Neural crest cell (in vitro differentiated cells): ENCODE measurements around the gene OR5AN1. TPM values are rescaled to one million over a fixed set of nuclear protein-coding genes. Genes with fewer than 3 reads are reported as not detected.

Experiments used
- DNase-seq: peaks from one replicate; pipeline ENCODE4 v3.0.0; 2021; ENCODE audit warnings: low read depth, mixed read lengths, low spot score
- H3K27ac Mint-ChIP-seq: one replicate; pipeline ENCODE4 v1.8.0; 2021; ENCODE audit warnings: mild to moderate bottlenecking, mixed read lengths; ENCODE audit not compliant: unreplicated experiment
- H3K27me3 Mint-ChIP-seq: 2 replicates; pipeline ENCODE4 v1.8.0; 2021; ENCODE audit warnings: low read depth, mild to moderate bottlenecking, mixed read lengths
- H3K36me3 Mint-ChIP-seq: 2 replicates; pipeline ENCODE4 v1.8.0; 2021; ENCODE audit warnings: low read depth, mild to moderate bottlenecking, mixed read lengths
- H3K4me1 Mint-ChIP-seq: 2 replicates; pipeline ENCODE4 v1.8.0; 2021; ENCODE audit warnings: mixed read lengths
- H3K4me3 Mint-ChIP-seq: one replicate; pipeline ENCODE4 v1.8.0; 2021; ENCODE audit warnings: mild to moderate bottlenecking, mixed read lengths
- H3K9me3 Mint-ChIP-seq: 2 replicates; pipeline ENCODE4 v1.8.0; 2021; ENCODE audit warnings: mixed read lengths
- CTCF ChIP-seq: fragments of 200-600 bp; sonication (generic); conservative IDR thresholded peaks from 2 replicates; pipeline ENCODE4 v1.5.0; 2021; ENCODE audit warnings: antibody characterized with exemption, mild to moderate bottlenecking
- total RNA-seq: library from RNA; stranded (reverse); gene quantifications from 2 replicates; pipeline ENCODE4 v1.2.1, GENCODE V29; 2021

Gene OR5AN1
- total RNA-seq, 1 donor from 2014 or later = not detected

- Mint-ChIP-seq H3K4me3 (no peak overlapping the region), H3K27me3 (peaks cover 17% of the 10 kb centered on the region), H3K36me3 (no peaks in the 10 kb centered on the region), H3K27ac (no peak overlapping the region), H3K4me1 (no peaks in the 10 kb centered on the region), H3K9me3 (peaks cover 8% of the 10 kb centered on the region)
- no peak for DNase-seq
- no peak for TF ChIP-seq CTCF
Observed at GRCh38 chr11:59380263-59381059, 21.8 kb downstream of the OR5AN1 start.

DNA sequence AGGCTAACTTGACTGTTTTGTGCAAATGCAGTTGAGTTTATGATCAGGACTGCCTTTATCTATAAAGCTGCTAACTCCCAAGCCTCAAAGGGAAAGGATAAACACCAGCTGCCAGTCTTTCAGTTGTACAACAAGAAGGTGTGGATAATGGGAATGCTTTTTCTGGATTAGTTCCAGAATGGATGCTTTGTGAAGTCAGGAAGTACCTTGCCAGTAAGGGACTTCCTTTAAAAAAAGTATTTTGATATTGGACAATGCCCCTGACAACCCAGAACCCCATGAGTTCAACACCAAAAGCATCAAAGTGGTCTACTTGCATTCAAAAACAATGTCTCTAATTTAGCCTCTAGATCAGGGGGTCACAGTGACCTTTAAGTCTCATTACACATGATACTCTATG, 35.5 kb downstream of the OR5AN1 start:
- no peak overlapping the region for H3K4me3 Mint-ChIP-seq
- peaks cover 5% of the 10 kb centered on the region for H3K9me3 Mint-ChIP-seq
- no peak overlapping the region for H3K27ac Mint-ChIP-seq
- peaks cover 7% of the 10 kb centered on the region for H3K4me1 Mint-ChIP-seq
- no peaks in the 10 kb centered on the region for H3K27me3 Mint-ChIP-seq
- no peak for TF ChIP-seq CTCF
- no peak for DNase-seq
- peaks cover 1% of the 10 kb centered on the region for H3K36me3 Mint-ChIP-seq

DNA sequence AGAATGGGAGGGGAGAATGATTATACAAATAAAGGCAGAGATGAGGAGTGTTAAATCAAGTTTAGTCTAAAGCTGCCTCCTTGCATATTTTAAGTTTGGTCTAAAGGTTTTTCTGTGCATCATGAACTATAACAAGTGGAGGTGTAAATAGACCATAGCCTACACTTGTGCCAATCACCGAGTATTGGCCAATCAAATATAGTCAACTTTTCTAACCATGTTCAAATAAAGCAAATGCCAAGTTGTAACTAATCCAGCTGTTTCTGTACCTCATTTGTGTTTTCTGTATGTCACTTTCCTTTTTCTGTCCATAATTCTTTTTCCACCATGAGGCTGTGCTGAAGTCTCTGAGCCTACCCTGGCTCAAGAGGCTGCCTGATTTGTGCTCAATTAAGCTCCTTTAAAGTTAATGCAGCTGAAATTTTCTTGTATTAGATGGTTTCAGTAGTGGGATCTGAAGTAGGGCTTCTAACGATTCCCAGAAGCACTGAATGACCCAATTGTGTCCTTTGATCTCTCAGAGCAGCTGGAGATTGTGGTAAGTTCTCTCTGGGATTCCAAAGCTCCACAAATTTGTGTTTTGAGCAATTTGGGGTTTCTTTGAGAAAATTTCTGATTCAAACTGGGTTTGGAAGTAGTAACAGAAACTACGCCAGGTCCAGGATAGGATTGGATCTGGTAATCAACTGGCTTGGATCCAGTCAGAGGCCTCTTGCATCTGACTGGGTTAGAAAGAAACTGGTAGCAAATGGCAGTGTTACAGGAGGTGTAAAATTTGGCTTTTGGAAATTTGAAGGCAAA, 42.0 kb downstream of the OR5AN1 start:
- no peak overlapping the region for H3K27ac Mint-ChIP-seq
- DNase-seq = no peak
- H3K36me3 Mint-ChIP-seq = no peaks in the 10 kb centered on the region
- H3K9me3 Mint-ChIP-seq = peaks cover 9% of the 10 kb centered on the region
- no peaks in the 10 kb centered on the region for H3K27me3 Mint-ChIP-seq
- H3K4me3 Mint-ChIP-seq = no peak overlapping the region
- H3K4me1 Mint-ChIP-seq = peaks cover 3% of the 10 kb centered on the region
- TF ChIP-seq CTCF = no peak

DNA sequence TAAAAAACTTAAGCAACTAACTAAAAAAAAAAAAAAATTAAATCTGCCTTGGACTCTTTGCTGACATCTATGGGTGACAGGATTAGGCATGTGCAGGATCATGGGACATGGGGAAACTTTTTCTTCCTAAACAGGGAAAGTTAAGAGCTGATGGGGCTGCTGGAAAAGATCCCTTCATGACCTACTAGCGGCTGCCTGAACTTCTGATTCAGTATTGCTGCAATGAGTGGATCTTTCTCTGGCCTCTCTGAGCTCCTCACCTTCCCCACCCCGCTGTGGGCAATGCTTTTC, 42.5 kb downstream of the OR5AN1 start:
- peaks cover 9% of the 10 kb centered on the region for H3K9me3 Mint-ChIP-seq
- no peaks in the 10 kb centered on the region for H3K4me1 Mint-ChIP-seq
- H3K27ac Mint-ChIP-seq = peak overlapping the region; percentile 57
- no peak for DNase-seq
- TF ChIP-seq CTCF = no peak
- H3K4me3 Mint-ChIP-seq = no peak overlapping the region
- H3K27me3 Mint-ChIP-seq = no peaks in the 10 kb centered on the region
- no peaks in the 10 kb centered on the region for H3K36me3 Mint-ChIP-seq

DNA sequence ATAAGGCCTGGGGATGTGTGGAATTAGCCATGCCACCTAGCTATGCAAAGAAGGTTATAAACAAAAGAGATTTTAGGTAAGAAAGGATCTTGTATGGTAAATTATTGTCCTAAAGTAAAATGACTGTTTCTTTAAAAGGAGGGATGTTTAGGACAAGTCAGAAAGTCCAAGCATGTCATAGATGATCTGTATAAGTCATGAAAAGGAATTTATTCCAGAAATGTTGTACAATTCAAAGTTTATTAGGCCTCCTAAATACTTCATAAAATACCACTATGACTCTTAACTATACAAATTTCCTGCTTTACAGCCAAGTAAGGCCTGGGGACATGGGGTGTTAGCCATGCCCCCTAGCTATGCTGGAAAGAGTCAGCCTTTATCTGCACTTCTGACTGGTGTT, 44.9 kb downstream of the OR5AN1 start:
- H3K27me3 Mint-ChIP-seq = no peaks in the 10 kb centered on the region
- no peaks in the 10 kb centered on the region for H3K4me1 Mint-ChIP-seq
- H3K36me3 Mint-ChIP-seq = no peaks in the 10 kb centered on the region
- peaks cover 14% of the 10 kb centered on the region for H3K9me3 Mint-ChIP-seq
- H3K4me3 Mint-ChIP-seq = no peak overlapping the region
- no peak for DNase-seq
- TF ChIP-seq CTCF = no peak
- H3K27ac Mint-ChIP-seq = no peak overlapping the region
